Measurements from ENCODE around the gene POU2F2.
"Not testable (repeated sequence)": the region's sequence is repeated elsewhere in the genome, so short reads cannot be mapped to it uniquely, and the experiment has no call there.

POU2F2 gene

DNA sequence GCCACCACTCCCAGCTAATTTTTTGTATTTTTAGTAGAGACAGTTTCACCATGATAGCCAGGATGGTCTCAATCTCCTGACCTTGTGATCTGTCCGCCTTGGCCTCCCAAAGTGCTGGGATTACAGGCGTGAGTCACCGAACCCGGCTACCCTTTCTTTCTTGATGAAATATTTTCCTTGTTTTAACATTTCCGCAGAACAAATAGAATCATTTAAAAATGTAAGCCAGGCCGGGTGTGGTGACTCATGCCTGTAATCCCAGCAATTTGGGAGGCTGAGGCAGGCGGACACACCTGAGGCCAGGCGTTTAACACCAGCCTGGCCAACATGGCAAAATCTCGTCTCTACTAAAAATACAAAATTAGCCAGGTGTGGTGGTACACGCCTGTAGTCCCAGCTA, 32.0 kb downstream of the POU2F2 start:
- not testable (repeated sequence) for H3K4me3 ChIP-seq (ENCODE audit: low read depth in 1 of 2, low read length in 2 of 2); H3K4me1 ChIP-seq (ENCODE audit: control insufficient read depth in 1 of 2, insufficient read depth in 2 of 2, low read length in 2 of 2); H3K27me3 ChIP-seq (ENCODE audit: control insufficient read depth in 1 of 2, insufficient read depth in 2 of 2, low read length in 2 of 2); H3K36me3 ChIP-seq (ENCODE audit: control insufficient read depth in 1 of 2, insufficient read depth in 2 of 2, low read length in 2 of 2); H3K9ac ChIP-seq (ENCODE audit: low read depth in 1 of 2, low read length in 2 of 2); H3K27ac ChIP-seq (ENCODE audit: low read depth, low read length); H3K9me3 ChIP-seq (ENCODE audit: control insufficient read depth in 1 of 2, low read length in 2 of 2)

DNA sequence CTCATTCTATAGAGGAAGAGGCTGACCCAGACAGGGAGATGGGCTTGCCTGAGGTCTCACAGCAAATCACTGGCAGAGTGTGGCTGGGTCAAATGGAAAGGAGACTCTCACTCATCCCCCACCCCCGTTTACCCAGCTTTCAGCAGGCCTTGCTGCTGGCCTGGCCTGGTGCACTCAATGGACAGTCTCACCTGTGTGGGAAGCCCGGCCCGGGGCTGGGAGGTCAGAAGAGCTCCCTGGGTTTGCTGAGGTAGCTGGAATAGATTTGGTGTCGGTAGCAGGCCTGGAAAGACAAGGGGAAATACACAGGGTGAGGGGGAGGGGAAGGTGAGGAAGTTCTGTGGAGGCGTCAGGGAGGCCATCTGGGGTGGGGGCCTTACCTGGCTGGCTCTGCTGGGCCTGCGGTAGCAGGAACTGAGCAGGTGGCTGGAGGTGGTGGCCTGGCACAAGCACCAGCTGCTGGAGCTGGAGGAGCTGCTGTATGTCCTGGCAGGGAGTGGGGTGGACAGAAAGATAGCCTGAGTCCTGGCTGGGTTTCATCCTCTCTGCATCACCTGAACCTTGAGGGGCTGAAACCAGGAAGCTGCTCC, 32.8 kb downstream of the POU2F2 start:
- H3K27me3 ChIP-seq (ENCODE audit: control insufficient read depth in 1 of 2, insufficient read depth in 2 of 2, low read length in 2 of 2) = no peaks in the 10 kb centered on the region
- H3K4me3 ChIP-seq (ENCODE audit: low read depth in 1 of 2, low read length in 2 of 2) = no peak overlapping the region
- no peaks in the 10 kb centered on the region for H3K36me3 ChIP-seq (ENCODE audit: control insufficient read depth in 1 of 2, insufficient read depth in 2 of 2, low read length in 2 of 2)
- H3K27ac ChIP-seq (ENCODE audit: low read depth, low read length) = no peak overlapping the region
- no peak overlapping the region for H3K9ac ChIP-seq (ENCODE audit: low read depth in 1 of 2, low read length in 2 of 2)
- no peaks in the 10 kb centered on the region for H3K9me3 ChIP-seq (ENCODE audit: control insufficient read depth in 1 of 2, low read length in 2 of 2)
- H3K4me1 ChIP-seq (ENCODE audit: control insufficient read depth in 1 of 2, insufficient read depth in 2 of 2, low read length in 2 of 2) = no peaks in the 10 kb centered on the region

DNA sequence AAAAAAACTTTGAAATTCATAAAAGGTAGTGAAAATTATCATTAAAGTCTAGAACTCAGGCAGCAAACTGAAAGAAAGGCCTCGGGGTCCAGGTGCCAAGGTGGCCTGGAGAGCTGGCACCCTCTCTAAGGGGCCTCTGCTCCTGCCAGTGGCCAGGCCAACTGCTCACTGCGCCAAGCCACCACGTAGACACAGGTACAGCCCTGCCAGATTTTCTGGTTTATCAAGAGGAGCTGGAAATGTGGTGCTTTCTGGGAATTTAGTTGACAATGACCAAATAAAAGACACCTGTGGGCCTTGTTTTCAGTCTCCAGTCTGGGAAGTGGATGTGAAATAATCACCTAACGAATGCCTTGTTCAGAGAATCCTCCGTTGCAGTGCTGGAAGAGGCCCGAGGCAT, 33.5 kb downstream of the POU2F2 start:
- H3K9ac ChIP-seq (ENCODE audit: low read depth in 1 of 2, low read length in 2 of 2) = no peak overlapping the region
- H3K27me3 ChIP-seq (ENCODE audit: control insufficient read depth in 1 of 2, insufficient read depth in 2 of 2, low read length in 2 of 2) = no peaks in the 10 kb centered on the region
- no peaks in the 10 kb centered on the region for H3K9me3 ChIP-seq (ENCODE audit: control insufficient read depth in 1 of 2, low read length in 2 of 2)
- H3K4me1 ChIP-seq (ENCODE audit: control insufficient read depth in 1 of 2, insufficient read depth in 2 of 2, low read length in 2 of 2) = no peaks in the 10 kb centered on the region
- H3K4me3 ChIP-seq (ENCODE audit: low read depth in 1 of 2, low read length in 2 of 2) = no peak overlapping the region
- no peaks in the 10 kb centered on the region for H3K36me3 ChIP-seq (ENCODE audit: control insufficient read depth in 1 of 2, insufficient read depth in 2 of 2, low read length in 2 of 2)
- H3K27ac ChIP-seq (ENCODE audit: low read depth, low read length) = no peak overlapping the region

DNA sequence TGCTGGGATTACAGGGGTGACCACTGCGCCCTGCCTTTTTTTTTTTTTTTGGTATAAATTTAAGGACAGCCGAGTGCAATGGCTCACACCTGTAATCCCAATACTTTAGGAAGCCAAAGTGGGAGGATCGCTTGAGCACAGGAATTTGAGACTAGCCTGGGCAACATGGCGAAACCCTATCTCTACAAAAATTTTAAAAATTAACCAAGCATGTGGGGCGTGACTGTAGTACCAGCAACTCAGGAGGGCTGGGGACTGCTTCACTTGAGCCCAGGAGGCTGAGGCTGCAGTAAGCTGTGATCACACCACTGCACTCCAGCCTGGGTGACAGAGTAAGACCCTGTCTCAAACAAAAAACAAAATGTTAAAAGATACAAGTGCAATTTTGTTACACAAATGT, 34.8 kb downstream of the POU2F2 start:
- Histone ChIP-seq H3K27me3 (ENCODE audit: control insufficient read depth in 1 of 2, insufficient read depth in 2 of 2, low read length in 2 of 2) (no peaks in the 10 kb centered on the region), H3K4me3 (ENCODE audit: low read depth in 1 of 2, low read length in 2 of 2) (no peak overlapping the region), H3K27ac (ENCODE audit: low read depth, low read length) (no peak overlapping the region), H3K4me1 (ENCODE audit: control insufficient read depth in 1 of 2, insufficient read depth in 2 of 2, low read length in 2 of 2) (peaks cover 0 to under 1% of the 10 kb centered on the region in 2 donors), H3K36me3 (ENCODE audit: control insufficient read depth in 1 of 2, insufficient read depth in 2 of 2, low read length in 2 of 2) (no peaks in the 10 kb centered on the region), H3K9me3 (ENCODE audit: control insufficient read depth in 1 of 2, low read length in 2 of 2) (no peaks in the 10 kb centered on the region), H3K9ac (ENCODE audit: low read depth in 1 of 2, low read length in 2 of 2) (no peak overlapping the region)

DNA sequence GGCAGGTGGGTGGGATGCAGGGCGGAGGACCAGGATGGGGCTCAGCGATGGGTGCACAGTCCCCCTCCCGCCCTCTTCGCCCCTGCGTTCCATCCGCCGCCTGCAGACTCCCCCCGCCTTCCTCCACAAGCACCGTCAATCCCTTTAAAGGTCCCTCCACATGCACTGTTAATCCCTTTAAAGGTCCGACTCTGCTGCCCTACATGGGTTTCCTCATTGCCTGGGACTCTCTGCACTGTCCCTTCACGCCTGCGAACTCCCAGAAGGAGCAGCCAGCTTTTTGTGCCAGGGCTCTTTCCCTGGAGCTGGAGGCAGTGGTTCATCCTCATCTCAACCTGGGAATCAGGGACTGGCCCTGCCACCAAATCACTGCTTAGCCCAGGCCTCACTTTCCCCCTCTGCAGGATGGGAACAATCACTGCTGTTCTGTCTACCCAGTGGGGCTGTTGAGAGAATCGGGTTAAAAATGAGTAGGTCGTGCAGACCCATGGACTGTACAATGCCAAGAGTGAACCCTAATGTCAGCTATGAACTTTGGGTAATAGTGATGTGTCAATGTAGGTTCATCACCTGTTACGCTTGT, 35.9 kb downstream of the POU2F2 start:
- Histone ChIP-seq H3K4me1 (ENCODE audit: control insufficient read depth in 1 of 2, insufficient read depth in 2 of 2, low read length in 2 of 2) (peaks cover 8 to 10% of the 10 kb centered on the region in 2 donors), H3K9me3 (ENCODE audit: control insufficient read depth in 1 of 2, low read length in 2 of 2) (no peaks in the 10 kb centered on the region), H3K36me3 (ENCODE audit: control insufficient read depth in 1 of 2, insufficient read depth in 2 of 2, low read length in 2 of 2) (no peaks in the 10 kb centered on the region), H3K27me3 (ENCODE audit: control insufficient read depth in 1 of 2, insufficient read depth in 2 of 2, low read length in 2 of 2) (no peaks in the 10 kb centered on the region), H3K27ac (ENCODE audit: low read depth, low read length) (no peak overlapping the region), H3K4me3 (ENCODE audit: low read depth in 1 of 2, low read length in 2 of 2) (no peak overlapping the region), H3K9ac (ENCODE audit: low read depth in 1 of 2, low read length in 2 of 2) (no peak overlapping the region)

DNA sequence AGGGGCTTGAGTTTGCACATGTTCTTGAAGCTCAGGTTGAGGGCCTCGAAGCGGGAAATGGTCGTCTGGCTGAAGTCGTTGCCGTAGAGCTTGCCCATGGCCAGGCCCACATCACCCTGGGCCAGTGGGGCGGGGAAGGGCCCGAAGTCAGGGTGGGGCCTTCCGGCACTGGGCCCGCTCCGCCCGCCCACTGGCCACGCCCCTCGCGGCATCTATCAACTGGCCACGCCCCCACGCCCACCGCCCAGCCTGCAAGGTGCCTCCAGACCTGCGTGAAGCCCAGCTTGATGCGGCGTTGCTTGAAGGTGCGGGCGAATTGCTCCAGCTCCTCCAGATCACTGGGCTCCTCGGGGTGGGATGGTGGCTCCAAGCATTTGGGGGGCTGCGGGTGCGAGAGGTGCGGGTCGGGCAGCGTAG, 36.4 kb downstream of the POU2F2 start:
- H3K9me3 ChIP-seq (ENCODE audit: control insufficient read depth in 1 of 2, low read length in 2 of 2) = no peaks in the 10 kb centered on the region
- no peak overlapping the region for H3K4me3 ChIP-seq (ENCODE audit: low read depth in 1 of 2, low read length in 2 of 2)
- no peak overlapping the region for H3K27ac ChIP-seq (ENCODE audit: low read depth, low read length)
- no peaks in the 10 kb centered on the region for H3K27me3 ChIP-seq (ENCODE audit: control insufficient read depth in 1 of 2, insufficient read depth in 2 of 2, low read length in 2 of 2)
- H3K4me1 ChIP-seq (ENCODE audit: control insufficient read depth in 1 of 2, insufficient read depth in 2 of 2, low read length in 2 of 2) = peaks cover 9 to 10% of the 10 kb centered on the region in 2 donors
- H3K36me3 ChIP-seq (ENCODE audit: control insufficient read depth in 1 of 2, insufficient read depth in 2 of 2, low read length in 2 of 2) = no peaks in the 10 kb centered on the region
- no peak overlapping the region for H3K9ac ChIP-seq (ENCODE audit: low read depth in 1 of 2, low read length in 2 of 2)

DNA sequence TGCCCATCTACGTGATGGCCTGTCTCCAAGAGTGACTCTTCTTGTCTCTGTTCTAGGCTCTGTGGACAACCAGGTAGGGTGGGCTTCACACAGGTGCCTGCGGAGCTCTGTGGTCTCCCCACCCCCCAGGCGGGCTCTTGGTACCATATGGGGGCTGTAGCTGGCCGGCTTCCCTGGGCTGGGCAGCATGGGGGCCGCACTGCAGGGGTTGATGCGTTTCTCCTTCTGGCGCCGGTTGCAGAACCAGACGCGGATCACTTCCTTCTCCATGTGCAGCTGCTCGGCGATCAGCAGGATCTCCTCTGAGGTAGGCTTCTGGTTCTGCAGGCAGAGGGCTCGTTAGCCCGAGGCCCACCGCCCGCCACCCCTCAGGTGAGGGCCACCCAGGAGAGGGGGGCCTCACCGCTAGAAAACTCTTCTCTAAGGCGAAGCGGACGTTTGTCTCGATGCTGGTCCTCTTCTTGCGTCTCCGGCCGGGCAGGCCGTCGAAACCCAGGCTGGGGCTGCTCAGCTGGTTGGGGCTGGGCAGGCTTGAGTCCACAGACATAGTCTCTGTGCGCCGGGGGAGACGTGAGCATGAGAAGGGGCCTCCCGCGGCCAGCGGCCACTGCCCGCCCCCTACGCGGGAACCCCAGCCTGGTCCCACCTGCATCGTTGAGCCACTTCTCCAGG, 37.0 kb downstream of the POU2F2 start:
- no peak overlapping the region for H3K9ac ChIP-seq (ENCODE audit: low read depth in 1 of 2, low read length in 2 of 2)
- peaks cover 10 to 11% of the 10 kb centered on the region in 2 donors for H3K4me1 ChIP-seq (ENCODE audit: control insufficient read depth in 1 of 2, insufficient read depth in 2 of 2, low read length in 2 of 2)
- H3K4me3 ChIP-seq (ENCODE audit: low read depth in 1 of 2, low read length in 2 of 2) = no peak overlapping the region
- H3K27me3 ChIP-seq (ENCODE audit: control insufficient read depth in 1 of 2, insufficient read depth in 2 of 2, low read length in 2 of 2) = no peaks in the 10 kb centered on the region
- H3K36me3 ChIP-seq (ENCODE audit: control insufficient read depth in 1 of 2, insufficient read depth in 2 of 2, low read length in 2 of 2) = no peaks in the 10 kb centered on the region
- no peak overlapping the region for H3K27ac ChIP-seq (ENCODE audit: low read depth, low read length)
- H3K9me3 ChIP-seq (ENCODE audit: control insufficient read depth in 1 of 2, low read length in 2 of 2) = no peaks in the 10 kb centered on the region

DNA sequence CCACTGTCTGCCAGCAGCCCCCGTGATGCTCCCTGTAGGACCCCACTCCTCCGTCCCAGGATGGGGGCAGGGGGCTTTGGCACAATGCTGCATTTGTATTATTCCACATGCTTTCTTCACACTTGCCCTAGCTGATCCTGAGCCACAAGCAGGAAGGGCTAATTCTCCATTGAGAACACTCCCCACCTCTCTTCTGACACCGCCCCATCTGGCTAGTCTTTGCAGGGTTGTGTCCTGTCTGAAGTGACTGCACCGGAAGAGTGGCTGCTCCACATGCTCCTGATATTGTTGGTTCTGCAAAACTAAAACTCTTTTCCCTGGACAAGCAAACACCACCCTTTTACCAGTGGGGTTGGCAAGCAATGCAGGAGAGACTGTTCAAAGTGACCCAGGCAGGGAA, 38.3 kb downstream of the POU2F2 start:
- no peaks in the 10 kb centered on the region for H3K27me3 ChIP-seq (ENCODE audit: control insufficient read depth in 1 of 2, insufficient read depth in 2 of 2, low read length in 2 of 2)
- no peak overlapping the region for H3K27ac ChIP-seq (ENCODE audit: low read depth, low read length)
- H3K9me3 ChIP-seq (ENCODE audit: control insufficient read depth in 1 of 2, low read length in 2 of 2) = no peaks in the 10 kb centered on the region
- peaks cover 10 to 14% of the 10 kb centered on the region in 2 donors for H3K4me1 ChIP-seq (ENCODE audit: control insufficient read depth in 1 of 2, insufficient read depth in 2 of 2, low read length in 2 of 2)
- H3K9ac ChIP-seq (ENCODE audit: low read depth in 1 of 2, low read length in 2 of 2) = no peak overlapping the region
- H3K36me3 ChIP-seq (ENCODE audit: control insufficient read depth in 1 of 2, insufficient read depth in 2 of 2, low read length in 2 of 2) = no peaks in the 10 kb centered on the region
- no peak overlapping the region for H3K4me3 ChIP-seq (ENCODE audit: low read depth in 1 of 2, low read length in 2 of 2)

DNA sequence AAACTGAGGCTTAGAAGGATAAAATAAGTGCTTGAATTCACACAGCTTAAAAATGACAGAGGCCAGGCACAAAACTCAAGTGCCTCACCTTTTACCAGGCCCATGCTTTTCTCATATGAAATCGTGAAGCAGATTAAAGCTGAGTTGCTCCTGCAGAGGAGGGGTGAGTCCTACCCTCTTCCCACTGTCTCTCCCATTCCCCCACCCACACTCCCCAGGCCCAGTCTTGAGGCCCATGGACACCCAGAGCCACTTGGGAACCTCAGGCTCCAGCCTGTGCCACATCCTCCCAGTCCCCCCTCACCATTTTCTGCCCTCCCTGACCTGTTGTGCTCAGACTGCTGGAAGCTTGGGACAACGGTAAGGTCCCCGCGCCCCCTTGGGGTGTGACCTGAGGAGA, 38.7 kb downstream of the POU2F2 start:
- peaks cover 10 to 14% of the 10 kb centered on the region in 2 donors for H3K4me1 ChIP-seq (ENCODE audit: control insufficient read depth in 1 of 2, insufficient read depth in 2 of 2, low read length in 2 of 2)
- no peaks in the 10 kb centered on the region for H3K9me3 ChIP-seq (ENCODE audit: control insufficient read depth in 1 of 2, low read length in 2 of 2)
- H3K27ac ChIP-seq (ENCODE audit: low read depth, low read length) = no peak overlapping the region
- H3K4me3 ChIP-seq (ENCODE audit: low read depth in 1 of 2, low read length in 2 of 2) = no peak overlapping the region
- no peak overlapping the region for H3K9ac ChIP-seq (ENCODE audit: low read depth in 1 of 2, low read length in 2 of 2)
- H3K36me3 ChIP-seq (ENCODE audit: control insufficient read depth in 1 of 2, insufficient read depth in 2 of 2, low read length in 2 of 2) = no peaks in the 10 kb centered on the region
- H3K27me3 ChIP-seq (ENCODE audit: control insufficient read depth in 1 of 2, insufficient read depth in 2 of 2, low read length in 2 of 2) = no peaks in the 10 kb centered on the region

DNA sequence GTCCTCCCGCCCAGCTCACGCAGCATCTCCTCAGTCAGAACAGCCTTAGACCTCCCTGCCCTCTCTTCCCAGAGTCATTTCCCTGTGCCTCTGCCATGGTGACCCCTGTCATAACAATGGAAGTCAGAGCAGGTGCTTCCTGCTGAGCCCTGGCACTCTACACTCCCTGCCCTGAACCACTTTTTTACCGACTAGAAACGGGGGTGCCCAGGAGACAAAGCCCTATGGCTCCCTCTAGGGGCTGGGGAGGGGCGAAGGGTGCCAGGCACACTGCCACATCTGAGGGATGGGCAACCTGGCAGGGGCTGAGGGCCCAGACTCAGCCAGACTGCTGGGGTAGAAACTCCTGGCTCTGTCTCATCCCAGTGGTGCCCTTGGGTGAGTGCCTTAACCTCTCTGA, 39.9 kb downstream of the POU2F2 start:
- no peak overlapping the region for H3K9ac ChIP-seq (ENCODE audit: low read depth in 1 of 2, low read length in 2 of 2)
- no peaks in the 10 kb centered on the region for H3K27me3 ChIP-seq (ENCODE audit: control insufficient read depth in 1 of 2, insufficient read depth in 2 of 2, low read length in 2 of 2)
- H3K27ac ChIP-seq (ENCODE audit: low read depth, low read length) = no peak overlapping the region
- H3K4me3 ChIP-seq (ENCODE audit: low read depth in 1 of 2, low read length in 2 of 2) = no peak overlapping the region
- no peaks in the 10 kb centered on the region for H3K36me3 ChIP-seq (ENCODE audit: control insufficient read depth in 1 of 2, insufficient read depth in 2 of 2, low read length in 2 of 2)
- no peaks in the 10 kb centered on the region for H3K9me3 ChIP-seq (ENCODE audit: control insufficient read depth in 1 of 2, low read length in 2 of 2)
- H3K4me1 ChIP-seq (ENCODE audit: control insufficient read depth in 1 of 2, insufficient read depth in 2 of 2, low read length in 2 of 2) = peaks cover 10 to 14% of the 10 kb centered on the region in 2 donors

Measured in duodenal mucosa (tissue), 2 donors.